Uterus (tissue), 4 donors: ENCODE data around the gene LRRC71. TPM values are rescaled to one million over a fixed set of nuclear protein-coding genes. Genes with fewer than 3 reads are reported as not detected.

Experiments used
- DNase-seq, 2 donors: peaks; one replicate each; pipeline ENCODE4 v3.0.0-alpha.2; 2019 to 2020
- H3K27ac ChIP-seq, 2 donors: fragments of 200-600 bp; sonication (generic); 1 replicate in 1 of 2; 2 replicates in 1 of 2; pipeline ENCODE4 v1.5.1; 2016 to 2018
- H3K27me3 ChIP-seq, 2 donors: fragments of 200-600 bp; sonication (generic); one replicate each; pipeline ENCODE4 v1.5.1; 2018 to 2019; ENCODE audit warnings: control low read depth in 1 of 2
- H3K36me3 ChIP-seq, 2 donors: fragments of 200-600 bp; sonication (generic); one replicate each; pipeline ENCODE4 v1.5.1; 2019; ENCODE audit warnings: control low read depth in 1 of 2
- H3K4me1 ChIP-seq, 2 donors: fragments of 200-600 bp; sonication (generic); one replicate each; pipeline ENCODE4 v1.5.1; 2018 to 2019; ENCODE audit warnings: control low read depth in 1 of 2
- H3K4me3 ChIP-seq, 2 donors: fragments of 200-600 bp; sonication (generic); 1 replicate in 1 of 2; 2 replicates in 1 of 2; pipeline ENCODE4 v1.5.1; 2018 to 2019; ENCODE audit warnings: mild to moderate bottlenecking in 1 of 2
- H3K9me3 ChIP-seq, 2 donors: fragments of 200-600 bp; sonication (generic); one replicate each; pipeline ENCODE4 v1.5.1; 2019; ENCODE audit warnings: control low read depth in 1 of 2
- POLR2A ChIP-seq, 2 donors: fragments of 450-650 bp; IDR thresholded peaks; one replicate each; pipeline ENCODE4 v1.6.1; 2016; ENCODE audit warnings: antibody characterized with exemption in 2 of 2, mild to moderate bottlenecking in 1 of 2, moderate library complexity in 1 of 2
- intact Hi-C: fragments of 100-400 bp; cut with DNase I; formaldehyde crosslinking; loops from one replicate; pipeline ENCODE4 v1.15.1; 2023; ENCODE audit warnings: low total_unique reads
- total RNA-seq, 4 donors: library from RNA; depleted of rRNA in 3 of 4; stranded (reverse); fragments of >200 nt in 3 of 4; gene quantifications; one replicate each; pipeline versions ENCODE4 v1.1.0 to v1.2.4, GENCODE V29; 2014 to 2023
- TF ChIP-seq, protein P1 (sequence below), 4 experiments: fragments of 200-600 bp in 2 of 4; fragments of 450-650 bp in 2 of 4; sonication (generic) in 2 of 4; IDR thresholded peaks; one replicate each; pipeline ENCODE4 v1.5.1; 2016 to 2019; ENCODE audit warnings: antibody characterized with exemption in 4 of 4, mild to moderate bottlenecking in 2 of 4, moderate library complexity in 1 of 4
- donor health status: DM: yes; HTN: yes; CAD: no.

LRRC71 gene
- total RNA-seq, 4 donors from 2014 or later: 0.48 to 3.8 (median 0.91) TPM; not detected in 1

GRCh38 chr1:156942176-156942575 lies 21.7 kb downstream of the LRRC71 start:
- no peaks in the 10 kb centered on the region for H3K9me3 ChIP-seq
- H3K4me3 ChIP-seq: no peak overlapping the region
- H3K27me3 ChIP-seq: no peaks in the 10 kb centered on the region
- no peak for DNase-seq
- intact Hi-C loops: no loop called here
- no peaks in the 10 kb centered on the region for H3K4me1 ChIP-seq
- TF ChIP-seq, protein P1, sequence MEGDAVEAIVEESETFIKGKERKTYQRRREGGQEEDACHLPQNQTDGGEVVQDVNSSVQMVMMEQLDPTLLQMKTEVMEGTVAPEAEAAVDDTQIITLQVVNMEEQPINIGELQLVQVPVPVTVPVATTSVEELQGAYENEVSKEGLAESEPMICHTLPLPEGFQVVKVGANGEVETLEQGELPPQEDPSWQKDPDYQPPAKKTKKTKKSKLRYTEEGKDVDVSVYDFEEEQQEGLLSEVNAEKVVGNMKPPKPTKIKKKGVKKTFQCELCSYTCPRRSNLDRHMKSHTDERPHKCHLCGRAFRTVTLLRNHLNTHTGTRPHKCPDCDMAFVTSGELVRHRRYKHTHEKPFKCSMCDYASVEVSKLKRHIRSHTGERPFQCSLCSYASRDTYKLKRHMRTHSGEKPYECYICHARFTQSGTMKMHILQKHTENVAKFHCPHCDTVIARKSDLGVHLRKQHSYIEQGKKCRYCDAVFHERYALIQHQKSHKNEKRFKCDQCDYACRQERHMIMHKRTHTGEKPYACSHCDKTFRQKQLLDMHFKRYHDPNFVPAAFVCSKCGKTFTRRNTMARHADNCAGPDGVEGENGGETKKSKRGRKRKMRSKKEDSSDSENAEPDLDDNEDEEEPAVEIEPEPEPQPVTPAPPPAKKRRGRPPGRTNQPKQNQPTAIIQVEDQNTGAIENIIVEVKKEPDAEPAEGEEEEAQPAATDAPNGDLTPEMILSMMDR (IDR thresholded peaks at IDR 0.05): no peak
- TF ChIP-seq POLR2A (IDR thresholded peaks at IDR 0.05): no peak
- H3K36me3 ChIP-seq: no peaks in the 10 kb centered on the region
- H3K27ac ChIP-seq: no peak overlapping the region

DNA sequence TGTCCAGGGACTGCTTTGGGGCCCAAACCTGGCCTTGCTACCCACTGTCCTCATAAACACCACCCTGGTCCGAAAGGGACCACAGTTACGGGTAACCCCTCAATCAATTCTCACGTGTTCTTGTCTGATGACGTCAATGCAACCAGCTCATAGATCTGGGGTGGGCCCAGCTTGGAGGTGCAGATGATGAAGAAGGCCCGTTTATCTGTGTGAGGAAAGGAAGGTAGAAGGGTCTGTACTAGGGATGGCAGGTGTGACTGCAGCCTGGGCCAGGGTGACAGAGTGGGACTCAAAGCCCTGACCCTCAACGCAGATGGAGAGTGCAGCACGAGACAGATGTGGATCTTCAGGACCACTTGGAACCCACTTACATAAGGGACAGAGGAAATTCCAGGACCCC lies 22.1 kb downstream of the LRRC71 start:
- TF ChIP-seq POLR2A (IDR thresholded peaks at IDR 0.05): no peak
- TF ChIP-seq, protein P1 (IDR thresholded peaks at IDR 0.05): no peak
- Histone ChIP-seq H3K4me1 (no peaks in the 10 kb centered on the region), H3K36me3 (no peaks in the 10 kb centered on the region), H3K9me3 (no peaks in the 10 kb centered on the region), H3K27me3 (no peaks in the 10 kb centered on the region), H3K27ac (no peak overlapping the region), H3K4me3 (no peak overlapping the region)
- no peak for DNase-seq
- intact Hi-C loops: no loop called here

- intact Hi-C loops: no loop called here
- DNase-seq: no peak
- H3K4me3 ChIP-seq: no peak overlapping the region
Observed at GRCh38 chr1:156943756-156944155, 23.3 kb downstream of the LRRC71 start.

DNA sequence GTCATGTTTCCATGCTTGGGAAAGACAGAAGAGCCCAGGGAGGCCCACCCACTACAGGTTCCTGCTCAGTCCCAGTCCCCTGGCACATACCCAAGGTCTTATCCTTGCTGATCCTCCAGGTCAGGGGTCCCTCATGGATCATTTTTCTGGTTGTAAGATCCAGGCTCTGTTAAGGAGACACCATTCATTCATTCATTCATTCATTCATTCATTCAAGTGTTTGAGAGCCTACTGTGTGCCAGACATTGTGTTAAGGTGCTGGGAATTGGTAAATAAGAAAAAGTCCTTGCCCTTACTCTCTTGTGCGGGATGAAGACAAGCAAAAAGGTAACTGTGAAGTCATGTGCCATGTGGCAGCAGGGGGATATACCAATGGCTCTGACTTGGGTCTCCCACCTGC lies 23.8 kb downstream of the LRRC71 start:
- Histone ChIP-seq H3K4me1 (no peaks in the 10 kb centered on the region), H3K36me3 (no peaks in the 10 kb centered on the region), H3K27ac (no peak overlapping the region), H3K27me3 (no peaks in the 10 kb centered on the region), H3K4me3 (no peak overlapping the region), H3K9me3 (no peaks in the 10 kb centered on the region)
- no peak for DNase-seq
- no peak for TF ChIP-seq POLR2A (IDR thresholded peaks at IDR 0.05)
- TF ChIP-seq, protein P1 (IDR thresholded peaks at IDR 0.05): no peak
- intact Hi-C loops: no loop called here

More at GRCh38 chr1:156943756-156944155, 23.3 kb downstream of the LRRC71 start:
- Histone ChIP-seq H3K27me3 (no peaks in the 10 kb centered on the region), H3K27ac (no peak overlapping the region), H3K4me1 (no peaks in the 10 kb centered on the region), H3K9me3 (no peaks in the 10 kb centered on the region), H3K36me3 (no peaks in the 10 kb centered on the region)
- no peak for TF ChIP-seq POLR2A (IDR thresholded peaks at IDR 0.05)
- TF ChIP-seq, protein P1 (IDR thresholded peaks at IDR 0.05): no peak

GRCh38 chr1:156944848-156945247 lies 24.4 kb downstream of the LRRC71 start:
- TF ChIP-seq, protein P1 (IDR thresholded peaks at IDR 0.05): no peak
- no peak for TF ChIP-seq POLR2A (IDR thresholded peaks at IDR 0.05)
- Histone ChIP-seq H3K27me3 (no peaks in the 10 kb centered on the region), H3K9me3 (no peaks in the 10 kb centered on the region), H3K36me3 (no peaks in the 10 kb centered on the region), H3K4me3 (no peak overlapping the region), H3K27ac (no peak overlapping the region), H3K4me1 (no peaks in the 10 kb centered on the region)
- no peak for DNase-seq
- intact Hi-C loops: no loop called here
